H9 (cell line): ENCODE data around the gene UCHL1. TPM values are rescaled to one million over a fixed set of nuclear protein-coding genes. Genes with fewer than 3 reads are reported as not detected.

ENCODE experiments used
- DNase-seq: peaks from one replicate; pipeline ENCODE4 v3.0.0-alpha.2; 2017
- H2AFZ ChIP-seq: one replicate; pipeline ENCODE4 v1.6.1; 2013; ENCODE audit warnings: mild to moderate bottlenecking, low read length, control low read depth, moderate library complexity
- H2AK5ac ChIP-seq: 2 replicates; pipeline ENCODE4 v1.6.1; 2013; ENCODE audit warnings: low read length, control low read depth, mixed read lengths; ENCODE audit not compliant: insufficient read length
- H2BK120ac ChIP-seq: one replicate; pipeline ENCODE4 v1.6.1; 2013; ENCODE audit warnings: low read depth, mild to moderate bottlenecking, low read length, control low read depth, inconsistent platforms; ENCODE audit not compliant: poor library complexity, severe bottlenecking
- H2BK12ac ChIP-seq: 2 replicates; pipeline ENCODE4 v1.6.1; 2013; ENCODE audit warnings: low read length, control low read depth, mixed read lengths, low read depth; ENCODE audit not compliant: insufficient read length
- H2BK15ac ChIP-seq: 2 replicates; pipeline ENCODE4 v1.6.1; 2013; ENCODE audit warnings: low read depth, low read length, control low read depth
- H2BK20ac ChIP-seq: one replicate; pipeline ENCODE4 v1.6.1; 2013; ENCODE audit warnings: low read depth, mild to moderate bottlenecking, low read length, control low read depth, inconsistent platforms; ENCODE audit not compliant: poor library complexity, severe bottlenecking
- H2BK5ac ChIP-seq: 2 replicates; pipeline ENCODE4 v1.6.1; 2013; ENCODE audit warnings: low read length, control low read depth, mixed read lengths; ENCODE audit not compliant: insufficient read length
- H3K14ac ChIP-seq: 2 replicates; pipeline ENCODE4 v1.6.1; 2013; ENCODE audit warnings: low read length, control low read depth; ENCODE audit not compliant: insufficient read depth
- H3K18ac ChIP-seq: 2 replicates; pipeline ENCODE4 v1.6.1; 2013; ENCODE audit warnings: low read depth, mild to moderate bottlenecking, mixed read lengths, low read length, control low read depth; ENCODE audit not compliant: insufficient read length
- H3K23ac ChIP-seq: 2 replicates; pipeline ENCODE4 v1.6.1; 2013; ENCODE audit warnings: low read length, control low read depth, mixed read lengths, low read depth; ENCODE audit not compliant: insufficient read length
- H3K23me2 ChIP-seq: 2 replicates; pipeline ENCODE4 v1.6.1; 2013; ENCODE audit warnings: low read depth, mild to moderate bottlenecking, mixed read lengths, low read length, control low read depth; ENCODE audit not compliant: insufficient read length, poor library complexity, severe bottlenecking
- H3K27ac ChIP-seq: 2 replicates; pipeline ENCODE4 v1.5.1; 2013; ENCODE audit warnings: low read length, control low read depth, mixed read lengths, low read depth; ENCODE audit not compliant: insufficient read length
- H3K27me3 ChIP-seq: 2 replicates; pipeline ENCODE4 v1.6.1; 2013; ENCODE audit warnings: low read length, control low read depth, inconsistent platforms; ENCODE audit not compliant: insufficient read depth
- H3K4ac ChIP-seq: 2 replicates; pipeline ENCODE4 v1.6.1; 2013; ENCODE audit warnings: low read depth, mild to moderate bottlenecking, control low read depth, inconsistent platforms, low read length, moderate library complexity
- H3K4me1 ChIP-seq: 2 replicates; pipeline ENCODE4 v1.6.1; 2013; ENCODE audit warnings: low read length, control low read depth, inconsistent platforms; ENCODE audit not compliant: insufficient read depth
- H3K4me2 ChIP-seq: 2 replicates; pipeline ENCODE4 v1.6.1; 2013; ENCODE audit warnings: low read length, control low read depth, mixed read lengths; ENCODE audit not compliant: insufficient read length, insufficient read depth
- H3K56ac ChIP-seq: 2 replicates; pipeline ENCODE4 v1.6.1; 2013; ENCODE audit warnings: low read depth, mild to moderate bottlenecking, mixed read lengths, low read length, control low read depth; ENCODE audit not compliant: insufficient read length
- H3K79me1 ChIP-seq: 2 replicates; pipeline ENCODE4 v1.6.1; 2013; ENCODE audit warnings: low read depth, mild to moderate bottlenecking, moderate library complexity, low read length, control low read depth, inconsistent platforms; ENCODE audit not compliant: insufficient read depth, poor library complexity, severe bottlenecking
- H3K79me2 ChIP-seq: 2 replicates; pipeline ENCODE4 v1.6.1; 2013; ENCODE audit warnings: low read length, control low read depth, inconsistent platforms; ENCODE audit not compliant: insufficient read depth
- H3K9ac ChIP-seq: 2 replicates; pipeline ENCODE4 v1.6.1; 2013; ENCODE audit warnings: low read length, control low read depth, mixed read lengths; ENCODE audit not compliant: insufficient read length; ENCODE audit errors: extremely low read depth
- H3K9me3 ChIP-seq: one replicate; pipeline ENCODE4 v1.6.1; 2013; ENCODE audit warnings: low read depth, low read length, inconsistent platforms; ENCODE audit not compliant: control insufficient read depth
- H3T11ph ChIP-seq: one replicate; pipeline ENCODE4 v1.6.1; 2013; ENCODE audit warnings: mild to moderate bottlenecking, low read length, control low read depth, inconsistent platforms
- H4K20me1 ChIP-seq: one replicate; pipeline ENCODE4 v1.6.1; 2013; ENCODE audit not compliant: control insufficient read depth, insufficient read length, insufficient read depth
- H4K5ac ChIP-seq: 2 replicates; pipeline ENCODE4 v1.6.1; 2013; ENCODE audit warnings: low read depth, mild to moderate bottlenecking, mixed read lengths, low read length, control low read depth; ENCODE audit not compliant: insufficient read length
- H4K8ac ChIP-seq: replicated peaks from 2 replicates; pipeline ENCODE4 v1.6.1; 2013; ENCODE audit warnings: low read length, control low read depth, mixed read lengths, low read depth; ENCODE audit not compliant: insufficient read length
- H4K91ac ChIP-seq: 2 replicates; pipeline ENCODE4 v1.6.1; 2013; ENCODE audit warnings: low read depth, mild to moderate bottlenecking, moderate library complexity, mixed read lengths, low read length, control low read depth; ENCODE audit not compliant: insufficient read length
- H3K27ac Mint-ChIP-seq, 3 experiments: 2 replicates in 2 of 3; 3 replicates in 1 of 3; pipeline ENCODE4 v1.8.0; 2020 to 2021; ENCODE audit warnings: mixed read lengths in 3 of 3, mild to moderate bottlenecking in 1 of 3, moderate library complexity in 1 of 3
- H3K27me3 Mint-ChIP-seq: 2 replicates; pipeline ENCODE4 v1.8.0; 2021; ENCODE audit warnings: low read depth, mild to moderate bottlenecking, moderate library complexity, mixed read lengths
- H3K36me3 Mint-ChIP-seq, 3 experiments: 2 replicates in 2 of 3; 3 replicates in 1 of 3; pipeline ENCODE4 v1.8.0; 2020 to 2021; ENCODE audit warnings: low read depth in 3 of 3, mixed read lengths in 3 of 3; ENCODE audit not compliant: insufficient read depth in 1 of 3
- H3K4me1 Mint-ChIP-seq, 2 experiments: 2 replicates each; pipeline ENCODE4 v1.8.0; 2020; ENCODE audit warnings: mixed read lengths in 2 of 2
- H3K4me3 Mint-ChIP-seq, 2 experiments: 2 replicates in 1 of 2; 3 replicates in 1 of 2; pipeline ENCODE4 v1.8.0; 2020 to 2021; ENCODE audit warnings: mild to moderate bottlenecking in 2 of 2, mixed read lengths in 2 of 2, moderate library complexity in 1 of 2
- H3K9me3 Mint-ChIP-seq, 2 experiments: 2 replicates in 1 of 2; 3 replicates in 1 of 2; pipeline ENCODE4 v1.8.0; 2020; ENCODE audit warnings: mild to moderate bottlenecking in 2 of 2, mixed read lengths in 2 of 2, moderate library complexity in 1 of 2
- WGBS: extraction: QIAGEN DNeasy Blood & Tissue Kit; methylation state at CpG from one replicate; pipeline ENCODE4 v1.1.7; 2013; ENCODE audit warnings: missing lambda C conversion rate, low lambda C conversion rate, mixed read lengths; ENCODE audit not compliant: insufficient read length; ENCODE audit errors: extremely low coverage; 5-methylcytosine and 5-hydroxymethylcytosine counted together
- total RNA-seq: library from RNA; stranded (reverse); gene quantifications from 2 replicates; pipeline ENCODE4 v1.2.1, GENCODE V29; 2021
- TF ChIP-seq, protein P1 (sequence below): fragments of 200-600 bp; sonication (generic); conservative IDR thresholded peaks from 3 replicates; pipeline ENCODE4 v1.8.0; 2021; ENCODE audit warnings: antibody characterized with exemption, mild to moderate bottlenecking

Gene UCHL1
- total RNA-seq, 1 experiment from 2014 or later, result 513 TPM

- H4K5ac ChIP-seq, result no peak overlapping the region
- no peak for DNase-seq
- H2BK12ac ChIP-seq, result no peak overlapping the region
- H2BK5ac ChIP-seq, result no peak overlapping the region
- H3K23me2 ChIP-seq, result no peaks in the 10 kb centered on the region
- WGBS, result no CpG with 5 or more reads among the region's 7 CpGs
- H3K23ac ChIP-seq, result no peak overlapping the region
- no peak overlapping the region for H2BK120ac ChIP-seq
- no peak overlapping the region for H2AFZ ChIP-seq
- H3K18ac ChIP-seq, result no peak overlapping the region
- peak overlapping the region in 1 of 3 experiments; percentile 61; a peak in 1 of 7 replicates for H3K27ac Mint-ChIP-seq
- no peaks in the 10 kb centered on the region for H3K27me3 Mint-ChIP-seq
- no peak overlapping the region for H3K9ac ChIP-seq
- no peaks in the 10 kb centered on the region for H3K4me1 Mint-ChIP-seq
- H3K36me3 Mint-ChIP-seq, result peaks cover 33 to 58% (median 56%) of the 10 kb centered on the region in 3 experiments
- H3K9me3 ChIP-seq, result no peaks in the 10 kb centered on the region
- no peak overlapping the region for H3T11ph ChIP-seq
- no peak overlapping the region for H3K4me2 ChIP-seq
- no peak overlapping the region for H3K14ac ChIP-seq
- no peak overlapping the region for H3K4me3 Mint-ChIP-seq
- no peaks in the 10 kb centered on the region for H3K9me3 Mint-ChIP-seq
- H4K20me1 ChIP-seq, result no peaks in the 10 kb centered on the region
- H3K56ac ChIP-seq, result no peak overlapping the region
- H4K8ac ChIP-seq, result no peak overlapping the region
- H3K79me2 ChIP-seq, result no peaks in the 10 kb centered on the region
- no peak overlapping the region for H4K91ac ChIP-seq
- no peaks in the 10 kb centered on the region for H3K4me1 ChIP-seq
- H2BK15ac ChIP-seq, result no peak overlapping the region
- TF ChIP-seq, protein P1, sequence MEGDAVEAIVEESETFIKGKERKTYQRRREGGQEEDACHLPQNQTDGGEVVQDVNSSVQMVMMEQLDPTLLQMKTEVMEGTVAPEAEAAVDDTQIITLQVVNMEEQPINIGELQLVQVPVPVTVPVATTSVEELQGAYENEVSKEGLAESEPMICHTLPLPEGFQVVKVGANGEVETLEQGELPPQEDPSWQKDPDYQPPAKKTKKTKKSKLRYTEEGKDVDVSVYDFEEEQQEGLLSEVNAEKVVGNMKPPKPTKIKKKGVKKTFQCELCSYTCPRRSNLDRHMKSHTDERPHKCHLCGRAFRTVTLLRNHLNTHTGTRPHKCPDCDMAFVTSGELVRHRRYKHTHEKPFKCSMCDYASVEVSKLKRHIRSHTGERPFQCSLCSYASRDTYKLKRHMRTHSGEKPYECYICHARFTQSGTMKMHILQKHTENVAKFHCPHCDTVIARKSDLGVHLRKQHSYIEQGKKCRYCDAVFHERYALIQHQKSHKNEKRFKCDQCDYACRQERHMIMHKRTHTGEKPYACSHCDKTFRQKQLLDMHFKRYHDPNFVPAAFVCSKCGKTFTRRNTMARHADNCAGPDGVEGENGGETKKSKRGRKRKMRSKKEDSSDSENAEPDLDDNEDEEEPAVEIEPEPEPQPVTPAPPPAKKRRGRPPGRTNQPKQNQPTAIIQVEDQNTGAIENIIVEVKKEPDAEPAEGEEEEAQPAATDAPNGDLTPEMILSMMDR, result no peak
- no peak overlapping the region for H2AK5ac ChIP-seq
- H3K27me3 ChIP-seq, result no peaks in the 10 kb centered on the region
- H3K4ac ChIP-seq, result no peak overlapping the region
- H3K27ac ChIP-seq, result no peak overlapping the region
- H3K79me1 ChIP-seq, result no peaks in the 10 kb centered on the region
- no peak overlapping the region for H2BK20ac ChIP-seq
Measured at GRCh38 chr4:41268721-41269517, 12.2 kb downstream of the UCHL1 start.
